GM18498 (cell line): Measurements from ENCODE around the gene ALOX15B.
A peak's percentile ranks its signal among the peaks of the same experiment; 100 is the strongest.

Experiments used
- ATAC-seq: cut with Tn5 transposase; IDR thresholded peaks from one replicate; pipeline ENCODE4 v1.9.1; 2021; ENCODE audit warnings: mild to moderate bottlenecking, moderate library complexity; ENCODE audit not compliant: unreplicated experiment

The ALOX15B gene

GRCh38 chr17:8039611-8040168, 831 bp downstream of the ALOX15B start:
- ATAC-seq = no peak

DNA sequence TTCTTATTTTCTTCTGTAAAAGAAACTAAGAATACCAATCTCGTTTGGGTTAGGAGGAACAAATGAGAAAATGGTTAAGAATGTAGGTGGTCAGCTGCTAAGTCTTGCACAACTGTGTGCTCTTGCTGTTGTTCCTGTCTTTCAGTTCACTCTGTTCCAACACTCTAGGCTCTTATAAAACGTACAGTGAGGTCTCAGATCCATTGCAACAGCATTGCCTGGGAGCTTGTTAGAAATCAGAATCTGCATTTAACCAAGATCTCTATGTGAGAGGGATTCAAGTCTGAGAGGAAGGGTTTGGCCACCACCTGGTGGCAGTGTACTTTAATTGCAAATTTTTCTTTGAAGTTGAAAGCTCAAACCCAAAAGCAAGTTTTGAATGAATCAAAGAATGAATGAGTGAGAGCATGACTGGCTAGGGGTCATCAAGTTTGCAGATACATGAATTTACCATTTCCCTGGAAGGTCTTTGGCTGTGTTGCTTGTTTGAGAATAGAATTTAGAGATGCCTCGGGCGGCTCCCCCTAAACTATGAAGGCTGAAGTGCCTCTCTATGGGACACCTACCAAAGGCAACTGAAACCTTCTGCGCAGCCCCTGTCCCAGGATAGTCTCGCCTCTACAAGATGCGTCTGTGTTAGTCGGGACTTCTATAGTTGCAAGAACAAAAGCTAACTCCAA, 2.5 kb downstream of the ALOX15B start:
- no peak for ATAC-seq

DNA sequence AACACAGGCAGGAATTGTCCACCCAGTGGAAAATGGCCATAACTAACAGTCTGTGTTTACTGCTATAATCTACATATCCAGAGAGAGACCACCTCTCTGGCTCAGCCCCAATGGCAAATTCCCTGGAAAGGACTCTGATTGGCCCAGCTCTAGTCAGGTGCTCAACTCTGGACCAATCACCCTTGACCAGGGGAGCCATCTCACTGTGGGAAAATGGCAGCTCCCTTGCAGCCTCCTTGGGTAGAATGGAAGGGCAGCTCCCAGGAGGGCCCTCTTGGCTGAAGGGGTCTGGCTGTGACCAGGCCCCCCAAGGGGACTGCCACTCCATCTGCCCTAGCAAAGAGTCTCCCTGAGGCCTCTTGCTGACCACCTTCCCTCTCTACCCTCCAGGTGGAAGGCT, 3.1 kb downstream of the ALOX15B start:
- ATAC-seq = no peak

DNA sequence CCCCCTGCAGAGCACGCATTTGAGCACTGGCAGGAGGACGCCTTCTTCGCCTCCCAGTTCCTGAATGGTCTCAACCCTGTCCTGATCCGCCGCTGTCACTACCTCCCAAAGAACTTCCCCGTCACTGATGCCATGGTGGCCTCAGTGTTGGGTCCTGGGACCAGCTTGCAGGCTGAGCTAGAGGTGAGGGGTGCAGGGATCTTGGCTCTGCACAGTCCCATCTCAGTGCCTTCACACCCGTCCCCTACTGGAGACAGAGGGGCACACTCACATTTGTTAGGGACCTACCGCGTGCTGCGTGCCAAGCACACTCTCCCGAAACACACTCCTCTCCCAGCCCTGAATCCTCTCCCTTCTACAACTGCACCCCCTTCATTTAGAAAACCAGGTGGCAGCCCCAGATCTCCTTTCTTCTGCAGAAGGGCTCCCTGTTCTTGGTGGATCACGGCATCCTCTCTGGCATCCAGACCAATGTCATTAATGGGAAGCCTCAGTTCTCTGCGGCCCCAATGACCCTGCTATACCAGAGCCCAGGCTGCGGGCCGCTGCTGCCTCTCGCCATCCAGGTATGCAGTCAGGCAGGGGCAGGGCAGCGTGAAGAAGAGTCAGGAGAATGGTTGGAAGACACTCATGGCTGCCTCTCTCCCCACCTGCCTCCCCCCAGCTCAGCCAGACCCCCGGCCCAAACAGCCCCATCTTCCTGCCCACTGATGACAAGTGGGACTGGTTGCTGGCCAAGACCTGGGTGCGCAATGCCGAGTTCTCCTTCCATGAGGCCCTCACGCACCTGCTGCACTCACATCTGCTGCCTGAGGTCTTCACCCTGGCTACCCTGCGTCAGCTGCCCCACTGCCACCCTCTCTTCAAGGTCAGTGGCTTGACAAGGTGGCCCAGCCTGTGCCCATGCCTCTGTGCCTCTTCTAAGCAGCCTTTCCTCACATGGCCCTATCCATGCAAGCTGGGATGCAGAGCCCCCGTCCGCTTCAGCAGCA, 6.3 kb downstream of the ALOX15B start:
- no peak for ATAC-seq

DNA sequence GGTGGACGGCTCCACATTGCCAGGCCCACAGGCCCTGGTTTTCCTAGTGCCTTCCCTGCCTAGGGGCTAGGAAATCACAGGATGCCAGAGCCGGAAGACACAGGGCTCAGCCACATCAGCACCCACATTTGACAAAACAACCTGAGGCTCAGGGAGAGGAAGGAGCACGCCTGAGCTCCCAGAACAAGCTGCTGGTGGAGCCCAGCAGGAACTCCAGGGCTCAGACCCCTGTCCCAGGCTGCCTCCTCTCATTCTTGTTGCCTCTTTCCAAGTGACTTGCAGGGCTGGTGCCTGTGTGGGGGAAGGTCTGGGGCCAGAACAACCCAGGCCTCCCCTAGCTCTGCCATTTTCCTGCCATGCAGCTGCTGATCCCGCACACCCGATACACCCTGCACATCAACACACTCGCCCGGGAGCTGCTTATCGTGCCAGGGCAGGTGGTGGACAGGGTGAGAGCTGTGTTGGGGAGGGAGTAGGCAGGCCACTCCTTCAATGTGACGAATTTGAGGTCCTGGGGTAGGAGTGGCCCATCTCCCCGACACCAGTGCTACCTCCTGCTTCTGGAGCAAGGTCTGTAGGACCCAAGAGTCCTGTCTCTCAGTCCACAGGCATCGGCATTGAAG, 7.6 kb downstream of the ALOX15B start:
- ATAC-seq = no peak

DNA sequence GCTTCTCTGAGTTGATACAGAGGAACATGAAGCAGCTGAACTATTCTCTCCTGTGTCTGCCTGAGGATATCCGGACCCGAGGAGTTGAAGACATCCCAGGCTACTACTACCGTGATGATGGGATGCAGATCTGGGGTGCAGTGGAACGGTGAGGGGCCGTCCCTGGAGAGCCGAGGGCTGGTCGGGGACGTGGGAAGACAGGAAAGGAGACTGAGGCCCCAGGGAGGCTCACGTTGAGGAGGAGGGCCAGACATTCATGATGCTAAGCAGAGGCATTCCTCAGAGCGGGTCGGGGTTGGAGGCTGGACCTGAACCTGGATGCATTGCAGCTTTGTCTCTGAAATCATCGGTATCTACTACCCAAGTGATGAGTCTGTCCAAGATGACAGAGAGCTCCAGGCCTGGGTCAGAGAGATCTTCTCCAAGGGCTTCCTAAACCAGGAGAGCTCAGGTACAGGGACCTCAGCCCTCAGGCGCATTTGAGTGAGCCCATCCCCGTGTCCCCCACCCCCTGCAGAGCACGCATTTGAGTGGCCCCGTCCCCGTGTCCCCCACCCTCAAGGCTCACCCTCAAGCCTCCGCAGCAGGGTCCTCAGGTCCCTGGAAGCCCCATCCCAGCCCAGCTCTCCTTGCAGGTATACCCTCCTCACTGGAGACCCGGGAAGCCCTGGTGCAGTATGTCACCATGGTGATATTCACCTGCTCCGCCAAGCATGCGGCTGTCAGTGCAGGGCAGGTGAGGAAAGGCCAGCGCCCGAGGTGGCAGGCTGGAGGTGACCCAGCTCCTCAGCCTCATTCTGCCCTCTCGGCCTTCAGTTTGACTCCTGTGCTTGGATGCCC, 8.3 kb downstream of the ALOX15B start:
- ATAC-seq = no peak

- no peak for ATAC-seq
Measured at GRCh38 chr17:8047769-8048110, 8.9 kb downstream of the ALOX15B start.

- ATAC-seq = no peak
Measured at GRCh38 chr17:8048236-8048635, 9.4 kb downstream of the ALOX15B start.

DNA sequence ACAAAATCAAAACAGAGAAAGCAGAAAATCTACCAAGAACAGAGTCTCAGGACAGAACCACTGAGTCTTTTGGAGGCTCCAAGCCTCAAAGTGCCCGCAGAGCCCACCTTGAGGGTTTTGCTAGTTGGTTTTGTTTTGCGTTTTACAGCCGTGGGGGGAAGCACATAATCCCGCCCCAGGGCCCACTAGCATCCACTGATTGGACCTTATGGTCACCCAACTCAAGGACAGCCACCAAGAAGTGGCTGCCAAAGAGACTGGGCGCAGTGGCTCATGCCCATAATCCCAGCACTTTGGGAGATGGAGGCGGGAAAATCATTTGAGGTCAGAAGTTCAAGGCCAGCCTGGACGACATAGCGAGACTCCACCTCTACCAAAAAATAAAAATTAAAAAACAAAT, 9.9 kb downstream of the ALOX15B start:
- ATAC-seq = no peak

DNA sequence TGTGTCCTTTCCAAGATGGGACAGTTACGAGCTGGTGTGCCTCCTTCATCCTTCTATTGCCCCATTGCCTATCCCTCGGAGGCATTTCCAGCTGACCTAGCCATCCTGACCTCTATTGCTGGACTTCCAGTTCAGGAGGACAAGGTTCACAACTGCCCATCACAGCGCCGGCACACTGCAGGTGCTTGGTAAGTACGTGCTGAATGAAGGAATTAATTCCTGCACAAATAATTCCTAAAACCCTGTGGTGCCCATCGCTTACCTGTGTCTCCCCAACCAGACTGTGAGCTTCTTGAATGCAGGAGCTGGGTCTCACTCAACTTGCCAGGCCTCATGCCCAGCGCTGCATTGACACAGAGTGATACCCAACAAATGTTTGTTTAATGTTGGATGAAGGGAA, 13.0 kb downstream of the ALOX15B start:
- no peak for ATAC-seq

DNA sequence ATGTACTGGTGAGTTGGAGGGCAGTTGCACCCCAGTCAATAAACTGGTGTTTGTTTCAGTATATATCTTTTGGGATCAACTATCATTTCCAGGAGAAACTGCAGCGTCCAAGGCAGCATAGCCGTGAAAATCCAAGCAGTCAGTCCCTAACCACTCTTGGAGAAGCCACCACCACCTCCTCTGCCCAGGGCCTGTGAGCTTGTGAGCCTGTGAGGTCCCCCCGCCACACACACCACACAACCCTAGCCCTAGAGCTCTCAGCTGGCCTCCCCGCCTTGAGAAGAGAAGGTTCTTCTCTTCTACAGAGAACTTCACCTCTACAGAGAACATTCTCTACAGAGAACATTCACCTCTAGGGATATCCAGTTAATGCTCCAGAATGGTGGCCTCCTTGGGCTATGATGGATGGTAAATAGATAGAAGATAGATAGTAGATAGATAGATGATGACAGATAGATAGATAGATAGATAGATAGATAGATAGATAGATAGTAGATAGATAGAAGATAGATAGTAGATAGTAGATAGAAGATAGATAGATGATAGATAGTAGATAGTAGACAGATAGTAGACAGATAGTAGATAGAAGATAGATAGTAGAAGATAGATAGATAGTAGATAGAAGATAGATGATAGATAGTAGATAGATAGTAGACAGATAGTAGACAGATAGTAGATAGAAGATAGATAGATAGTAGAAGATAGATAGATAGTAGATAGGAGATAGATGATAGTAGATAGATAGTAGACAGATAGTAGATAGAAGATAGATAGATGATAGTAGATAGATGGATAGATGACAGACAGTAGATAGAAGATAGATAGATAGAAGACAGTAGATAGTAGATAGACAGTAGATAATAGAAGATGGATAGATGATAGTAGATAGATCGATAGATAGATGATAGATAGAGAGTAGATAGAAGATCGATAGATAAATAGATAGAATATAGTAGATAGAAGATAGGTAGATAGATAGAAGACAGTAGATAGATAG, 13.7 kb downstream of the ALOX15B start:
- ATAC-seq = no peak

- no peak for ATAC-seq
Measured at GRCh38 chr17:8053600-8053999, 14.7 kb downstream of the ALOX15B start.

DNA sequence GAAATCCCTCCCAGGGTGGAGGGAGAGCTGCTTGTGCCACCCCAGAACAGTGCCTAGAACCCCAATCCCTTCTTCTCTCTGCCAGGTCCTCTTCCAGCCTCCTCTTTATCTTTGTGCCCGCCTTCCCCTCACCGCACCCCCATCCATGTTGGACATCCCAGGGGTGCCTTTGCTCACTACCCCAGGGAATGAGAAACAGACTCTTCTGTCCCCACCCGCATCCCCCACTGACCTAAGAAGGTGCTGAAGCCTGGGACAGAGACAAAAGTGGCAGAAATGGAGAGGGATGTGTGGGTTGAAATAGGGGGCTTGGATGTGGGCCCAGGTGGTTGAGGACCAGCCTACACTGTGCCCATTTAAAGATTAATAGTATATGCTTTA, 17.0 kb downstream of the ALOX15B start:
- no peak for ATAC-seq

GRCh38 chr17:8056232-8056975, 17.5 kb downstream of the ALOX15B start:
- peak; percentile 63 for ATAC-seq

- no peak for ATAC-seq
Measured at GRCh38 chr17:8056976-8057625, 18.2 kb downstream of the ALOX15B start.

GRCh38 chr17:8057691-8058114, 18.8 kb downstream of the ALOX15B start:
- no peak for ATAC-seq

- no peak for ATAC-seq
Measured at GRCh38 chr17:8059131-8059530, 20.3 kb downstream of the ALOX15B start.

DNA sequence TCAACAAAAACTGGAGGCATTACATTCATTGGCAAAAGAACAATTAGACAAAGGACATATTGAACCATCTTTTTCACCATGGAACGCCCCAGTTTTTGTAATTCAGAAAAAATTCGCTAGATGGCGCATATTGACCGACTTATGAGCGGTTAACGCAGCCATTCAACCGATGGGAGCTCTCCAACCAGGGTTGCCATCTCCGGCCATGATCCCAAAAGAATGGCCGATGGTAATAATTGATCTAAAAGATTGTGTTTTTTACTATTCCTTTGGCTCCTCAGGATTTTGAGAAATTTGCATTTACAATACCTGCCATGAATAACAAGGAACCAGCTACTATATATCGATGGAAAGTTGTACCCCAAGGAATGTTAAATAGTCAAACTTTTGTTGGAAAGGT, 21.4 kb downstream of the ALOX15B start:
- no peak for ATAC-seq
